Testis (tissue), 3 donors: ENCODE measurements around the gene AGRN. TPM values are rescaled to one million over a fixed set of nuclear protein-coding genes. Genes with fewer than 3 reads are reported as not detected.

ENCODE experiments used
- DNase-seq: peaks from one replicate; pipeline ENCODE4 v3.0.0-alpha.2; 2019
- H3K27ac ChIP-seq, 2 donors: fragments of 200-600 bp; sonication (generic); one replicate each; pipeline ENCODE4 v1.5.1; 2019
- H3K27me3 ChIP-seq: fragments of 200-600 bp; sonication (generic); one replicate; pipeline ENCODE4 v1.5.1; 2019
- H3K36me3 ChIP-seq: fragments of 200-600 bp; sonication (generic); one replicate; pipeline ENCODE4 v1.5.1; 2017; ENCODE audit warnings: low read depth; ENCODE audit errors: missing control alignments
- H3K4me1 ChIP-seq: fragments of 200-600 bp; sonication (generic); one replicate; pipeline ENCODE4 v1.5.1; 2019
- H3K4me3 ChIP-seq, 2 donors: fragments of 200-600 bp; sonication (generic); one replicate each; pipeline ENCODE4 v1.5.1; 2017 to 2019
- H3K9me3 ChIP-seq: fragments of 200-600 bp; sonication (generic); one replicate; pipeline ENCODE4 v1.5.1; 2017
- CTCF ChIP-seq, 3 experiments: fragments of 450-650 bp in 2 of 3; fragments of 200-600 bp in 1 of 3; sonication (generic) in 1 of 3; IDR thresholded peaks; one replicate each; pipeline ENCODE4 v1.5.1; 2016 to 2019; ENCODE audit warnings: antibody characterized with exemption in 3 of 3, mild to moderate bottlenecking in 2 of 3, moderate library complexity in 1 of 3
- POLR2A ChIP-seq: fragments of 450-650 bp; IDR thresholded peaks from one replicate; pipeline ENCODE4 v1.6.1; 2017; ENCODE audit warnings: antibody characterized with exemption, mild to moderate bottlenecking, moderate library complexity
- WGBS, 2 donors: methylation state at CpG; one replicate each; pipeline ENCODE4 v1.1.5; 2018; 5-methylcytosine and 5-hydroxymethylcytosine counted together
- intact Hi-C: fragments of 100-400 bp; cut with DNase I; formaldehyde crosslinking; loops from one replicate; pipeline ENCODE4 v1.15.1; 2023; ENCODE audit warnings: low total_unique reads
- polyA plus RNA-seq: library from polyadenylated mRNA; stranded (reverse); fragments of 350-450 nt; fragmentation: Illumina TruSeq; extraction: RNeasy Lipid Tissue Mini Kit (QIAGEN cat#74804); gene quantifications from one replicate; pipeline ENCODE4 v1.2.3, GENCODE V29; 2014; ENCODE audit warnings: low read depth, low replicate concordance; ENCODE audit not compliant: insufficient read depth
- total RNA-seq, 2 donors: library from RNA; depleted of rRNA; stranded (reverse); fragments of >200 nt; gene quantifications; one replicate each; pipeline ENCODE4 v1.2.3, GENCODE V29; 2016

AGRN gene
- total and polyA plus RNA-seq, 3 donors from 2014 or later, result 48.9 to 108 (median 99.4) TPM

- Histone ChIP-seq H3K4me3 (no peak overlapping the region), H3K9me3 (no peaks in the 10 kb centered on the region), H3K27me3 (no peaks in the 10 kb centered on the region), H3K36me3 (no peaks in the 10 kb centered on the region), H3K27ac (no peak overlapping the region), H3K4me1 (no peaks in the 10 kb centered on the region)
- TF ChIP-seq POLR2A (no peak), CTCF (IDR thresholded peaks at IDR 0.05) (no peak)
- intact Hi-C loops, result no loop called here
- DNase-seq, result peak; percentile 82
- 69 to 80% methylated on average over 13 to 29 of the region's 32 CpGs for WGBS, 2 donors
These were observed 30.7 kb downstream of the AGRN start for GRCh38 chr1:1050577-1051052.

DNA sequence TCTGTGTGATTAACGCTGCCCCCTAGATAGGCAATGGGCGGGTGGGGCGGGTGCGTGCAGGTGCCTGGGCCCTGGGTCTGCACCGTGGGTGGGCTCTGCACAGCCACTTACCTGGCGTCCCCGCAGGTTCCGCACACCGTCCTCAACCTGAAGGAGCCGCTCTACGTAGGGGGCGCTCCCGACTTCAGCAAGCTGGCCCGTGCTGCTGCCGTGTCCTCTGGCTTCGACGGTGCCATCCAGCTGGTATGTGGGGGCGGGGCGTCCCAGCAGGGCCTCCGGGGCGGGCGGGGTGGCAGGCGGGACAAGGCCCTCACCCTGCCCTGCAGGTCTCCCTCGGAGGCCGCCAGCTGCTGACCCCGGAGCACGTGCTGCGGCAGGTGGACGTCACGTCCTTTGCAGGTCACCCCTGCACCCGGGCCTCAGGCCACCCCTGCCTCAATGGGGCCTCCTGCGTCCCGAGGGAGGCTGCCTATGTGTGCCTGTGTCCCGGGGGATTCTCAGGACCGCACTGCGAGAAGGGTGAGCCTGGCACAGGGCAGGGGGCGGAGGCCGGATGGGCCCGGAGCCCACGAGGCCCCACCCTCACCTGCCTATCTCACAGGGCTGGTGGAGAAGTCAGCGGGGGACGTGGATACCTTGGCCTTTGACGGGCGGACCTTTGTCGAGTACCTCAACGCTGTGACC, 31.3 kb downstream of the AGRN start:
- 91 to 98% methylated on average over 10 to 46 of the region's 46 CpGs for WGBS, 2 donors
- H3K4me1 ChIP-seq, result no peaks in the 10 kb centered on the region
- TF ChIP-seq CTCF (IDR thresholded peaks at IDR 0.05), result no peak
- no peak for TF ChIP-seq POLR2A

GRCh38 chr1:1052003-1052840, 32.3 kb downstream of the AGRN start:
- Histone ChIP-seq H3K27me3 (no peaks in the 10 kb centered on the region), H3K4me3 (no peak overlapping the region), H3K4me1 (no peaks in the 10 kb centered on the region), H3K36me3 (no peaks in the 10 kb centered on the region), H3K27ac (no peak overlapping the region), H3K9me3 (no peaks in the 10 kb centered on the region)
- intact Hi-C loops, result no loop called here
- TF ChIP-seq POLR2A (no peak), CTCF (IDR thresholded peaks at IDR 0.05) (no peak)
- 93 to 94% methylated on average over 29 of the region's 29 CpGs for WGBS, 2 donors
- DNase-seq, result no peak

More for the DNA sequence above, 31.3 kb downstream of the AGRN start:
- no peak for DNase-seq
- Histone ChIP-seq H3K9me3 (no peaks in the 10 kb centered on the region), H3K27me3 (no peaks in the 10 kb centered on the region), H3K36me3 (no peaks in the 10 kb centered on the region), H3K27ac (no peak overlapping the region), H3K4me3 (no peak overlapping the region)
- intact Hi-C loops, result no loop called here

DNA sequence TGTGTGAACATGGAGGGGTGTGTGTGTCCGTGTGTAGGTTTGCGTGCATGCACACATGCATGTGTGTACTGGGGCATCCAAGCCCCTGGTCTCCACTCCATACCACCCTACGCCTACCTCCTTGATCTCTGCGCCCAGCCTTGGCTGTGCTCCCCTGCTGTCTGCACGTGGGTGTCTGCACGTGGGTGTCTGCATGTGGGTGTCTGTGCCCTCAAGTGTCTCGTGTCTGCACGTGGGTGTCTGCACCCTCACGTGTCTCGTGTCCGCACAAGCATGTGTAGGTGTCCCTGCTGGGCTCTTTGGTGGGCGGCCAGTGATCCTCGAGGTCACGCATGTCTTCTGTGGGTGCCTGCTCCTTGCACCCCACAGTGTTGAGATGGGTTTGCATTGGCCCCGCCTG, 33.1 kb downstream of the AGRN start:
- H3K27ac ChIP-seq, result no peak overlapping the region
- no peak overlapping the region for H3K4me3 ChIP-seq
- H3K4me1 ChIP-seq, result no peaks in the 10 kb centered on the region
- intact Hi-C loops, result no loop called here
- no peaks in the 10 kb centered on the region for H3K9me3 ChIP-seq
- DNase-seq, result no peak
- 85 to 93% methylated on average over 5 to 15 of the region's 15 CpGs for WGBS, 2 donors
- no peaks in the 10 kb centered on the region for H3K27me3 ChIP-seq
- TF ChIP-seq POLR2A (no peak), CTCF (IDR thresholded peaks at IDR 0.05) (no peak)
- no peaks in the 10 kb centered on the region for H3K36me3 ChIP-seq
